Measurements from ENCODE around the gene SMIM32. TPM values are rescaled to one million over a fixed set of nuclear protein-coding genes. Genes with fewer than 3 reads are reported as not detected.

Gene SMIM32
- total and polyA plus RNA-seq, 4 donors = 0.48 TPM; not detected in 3

GRCh38 chr5:136206361-136206760 is 13.4 kb upstream of the SMIM32 start:
- 79 to 88% methylated on average over 5 of the region's 5 CpGs for WGBS, 2 donors
- H3K36me3 ChIP-seq (ENCODE audit: control insufficient read depth in 4 of 4, insufficient read depth in 4 of 4, low read length in 4 of 4) = no peaks in the 10 kb centered on the region
- TF ChIP-seq CTCF (IDR thresholded peaks at IDR 0.05; ENCODE audit: control extremely low read depth, extremely low read depth) = no peak
- H3K4me1 ChIP-seq (ENCODE audit: control insufficient read depth in 5 of 5, insufficient read depth in 5 of 5, low read length in 5 of 5) = no peaks in the 10 kb centered on the region
- H3K27ac ChIP-seq (ENCODE audit: low read depth in 1 of 2, low read length in 1 of 2) = no peak overlapping the region
- no peak overlapping the region for H3K4me3 ChIP-seq
- ATAC-seq (ENCODE audit: insufficient read depth, low FRiP score) (no peak), DNase-seq (no peak)
- H3K27me3 ChIP-seq (ENCODE audit: control insufficient read depth in 3 of 3, insufficient read depth in 3 of 3, low read length in 2 of 3) = peaks cover 0 to 3% (median 0%) of the 10 kb centered on the region in 3 donors
- H3K9me3 ChIP-seq (ENCODE audit: control insufficient read depth in 4 of 4, insufficient read depth in 3 of 4, low read length in 3 of 4) = peaks cover 0 to 11% (median 0%) of the 10 kb centered on the region in 4 donors
- no peak overlapping the region for H3K9ac ChIP-seq (ENCODE audit: insufficient read depth in 1 of 2, low read length in 2 of 2)

DNA sequence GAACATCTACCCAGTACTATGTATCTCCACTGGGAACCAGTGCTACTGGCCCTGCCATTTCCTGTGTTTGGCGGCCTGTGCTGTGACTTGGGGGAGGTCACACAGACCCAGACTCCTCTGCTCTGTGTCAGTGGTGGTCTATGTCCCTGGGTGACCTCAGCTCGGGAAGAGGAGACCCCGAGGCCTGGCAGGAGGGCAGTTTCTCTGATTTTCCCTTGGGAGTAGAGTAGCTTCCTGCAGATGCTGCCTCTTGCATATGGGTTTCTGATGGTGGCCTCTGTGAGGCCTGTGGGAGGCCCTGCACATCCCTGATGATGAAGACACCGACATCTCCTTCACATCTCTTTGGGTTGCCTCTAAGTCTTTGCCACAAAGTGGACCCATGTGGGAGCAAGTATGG is 13.0 kb upstream of the SMIM32 start:
- no peak overlapping the region for H3K27ac ChIP-seq (ENCODE audit: low read depth in 1 of 2, low read length in 1 of 2)
- no peak for TF ChIP-seq CTCF (IDR thresholded peaks at IDR 0.05; ENCODE audit: control extremely low read depth, extremely low read depth)
- no peaks in the 10 kb centered on the region for H3K27me3 ChIP-seq (ENCODE audit: control insufficient read depth in 3 of 3, insufficient read depth in 3 of 3, low read length in 2 of 3)
- H3K9ac ChIP-seq (ENCODE audit: insufficient read depth in 1 of 2, low read length in 2 of 2) = no peak overlapping the region
- no peak overlapping the region for H3K4me3 ChIP-seq
- H3K36me3 ChIP-seq (ENCODE audit: control insufficient read depth in 4 of 4, insufficient read depth in 4 of 4, low read length in 4 of 4) = no peaks in the 10 kb centered on the region
- no peaks in the 10 kb centered on the region for H3K4me1 ChIP-seq (ENCODE audit: control insufficient read depth in 5 of 5, insufficient read depth in 5 of 5, low read length in 5 of 5)
- 80 to 92% methylated on average over 4 of the region's 4 CpGs for WGBS, 2 donors
- H3K9me3 ChIP-seq (ENCODE audit: control insufficient read depth in 4 of 4, insufficient read depth in 3 of 4, low read length in 3 of 4) = peaks cover 0 to 11% (median 0%) of the 10 kb centered on the region in 4 donors
- DNase-seq (no peak), ATAC-seq (ENCODE audit: insufficient read depth, low FRiP score) (no peak)

DNA sequence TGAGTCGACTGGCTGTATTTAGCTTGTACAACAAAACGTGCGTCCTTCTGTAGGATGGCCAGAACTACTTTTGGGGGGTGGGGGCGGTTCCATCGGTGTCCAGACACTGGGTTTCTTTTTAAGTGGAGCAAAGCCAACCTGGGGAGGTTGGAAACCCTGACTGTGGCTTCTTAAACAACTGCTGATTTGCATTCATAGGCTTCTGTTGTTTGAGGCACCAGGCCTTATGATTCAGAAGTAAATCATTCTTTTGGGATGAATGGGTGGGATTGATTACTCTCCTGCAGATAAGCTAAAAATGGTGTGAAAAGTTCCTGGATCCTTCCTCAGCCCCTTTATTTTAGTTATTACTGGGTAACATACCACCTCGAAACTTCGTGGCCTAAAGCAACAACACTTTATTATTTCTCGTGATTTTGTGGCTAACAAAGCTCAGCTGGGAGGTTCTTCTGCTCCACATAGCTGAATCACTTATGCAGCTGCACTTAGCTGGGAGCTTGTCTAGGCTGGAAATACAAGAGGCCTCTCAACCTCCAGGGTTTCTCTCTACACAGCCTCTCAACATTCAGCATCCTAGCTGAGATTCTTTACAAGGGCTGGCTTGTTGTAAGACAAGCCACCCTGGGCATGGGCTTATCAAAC is 12.2 kb upstream of the SMIM32 start:
- H3K27me3 ChIP-seq (ENCODE audit: control insufficient read depth in 3 of 3, insufficient read depth in 3 of 3, low read length in 2 of 3) = peaks cover 0 to 4% (median 0%) of the 10 kb centered on the region in 3 donors
- no peak for DNase-seq
- no peaks in the 10 kb centered on the region for H3K4me1 ChIP-seq (ENCODE audit: control insufficient read depth in 5 of 5, insufficient read depth in 5 of 5, low read length in 5 of 5)
- TF ChIP-seq CTCF (IDR thresholded peaks at IDR 0.05; ENCODE audit: control extremely low read depth, extremely low read depth) = no peak
- no peak for ATAC-seq (ENCODE audit: insufficient read depth, low FRiP score)
- H3K9ac ChIP-seq (ENCODE audit: insufficient read depth in 1 of 2, low read length in 2 of 2) = no peak overlapping the region
- no peak overlapping the region for H3K4me3 ChIP-seq
- WGBS, 2 donors = 92 to 93% methylated on average over 8 of the region's 8 CpGs
- no peaks in the 10 kb centered on the region for H3K36me3 ChIP-seq (ENCODE audit: control insufficient read depth in 4 of 4, insufficient read depth in 4 of 4, low read length in 4 of 4)
- H3K9me3 ChIP-seq (ENCODE audit: control insufficient read depth in 4 of 4, insufficient read depth in 3 of 4, low read length in 3 of 4) = peaks cover 0 to 11% (median 0%) of the 10 kb centered on the region in 4 donors
- H3K27ac ChIP-seq (ENCODE audit: low read depth in 1 of 2, low read length in 1 of 2) = no peak overlapping the region

Measured in lung (tissue), 12 donors.